ENCODE data around the gene CENPP. TPM values are rescaled to one million over a fixed set of nuclear protein-coding genes. Genes with fewer than 3 reads are reported as not detected.

CENPP gene
- total RNA-seq, 1 donor from 2014 or later: 1.3 TPM

GRCh38 chr9:92384375-92384774, 58.6 kb downstream of the CENPP start:
- FAIRE-seq: no peak
- DNase-seq (ENCODE audit: low read depth): peak; percentile 74
- TF ChIP-seq, protein P1, sequence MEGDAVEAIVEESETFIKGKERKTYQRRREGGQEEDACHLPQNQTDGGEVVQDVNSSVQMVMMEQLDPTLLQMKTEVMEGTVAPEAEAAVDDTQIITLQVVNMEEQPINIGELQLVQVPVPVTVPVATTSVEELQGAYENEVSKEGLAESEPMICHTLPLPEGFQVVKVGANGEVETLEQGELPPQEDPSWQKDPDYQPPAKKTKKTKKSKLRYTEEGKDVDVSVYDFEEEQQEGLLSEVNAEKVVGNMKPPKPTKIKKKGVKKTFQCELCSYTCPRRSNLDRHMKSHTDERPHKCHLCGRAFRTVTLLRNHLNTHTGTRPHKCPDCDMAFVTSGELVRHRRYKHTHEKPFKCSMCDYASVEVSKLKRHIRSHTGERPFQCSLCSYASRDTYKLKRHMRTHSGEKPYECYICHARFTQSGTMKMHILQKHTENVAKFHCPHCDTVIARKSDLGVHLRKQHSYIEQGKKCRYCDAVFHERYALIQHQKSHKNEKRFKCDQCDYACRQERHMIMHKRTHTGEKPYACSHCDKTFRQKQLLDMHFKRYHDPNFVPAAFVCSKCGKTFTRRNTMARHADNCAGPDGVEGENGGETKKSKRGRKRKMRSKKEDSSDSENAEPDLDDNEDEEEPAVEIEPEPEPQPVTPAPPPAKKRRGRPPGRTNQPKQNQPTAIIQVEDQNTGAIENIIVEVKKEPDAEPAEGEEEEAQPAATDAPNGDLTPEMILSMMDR (IDR thresholded peaks at IDR 0.05; ENCODE audit: insufficient read depth, low read length, severe bottlenecking): no peak
- H3K36me3 ChIP-seq (ENCODE audit: control insufficient read depth, insufficient read depth, low read length): no peaks in the 10 kb centered on the region
- H3K4me3 ChIP-seq (ENCODE audit: low read depth, low read length): no peak overlapping the region
- no peaks in the 10 kb centered on the region for H3K27me3 ChIP-seq (ENCODE audit: control insufficient read depth, insufficient read depth, low read length)

GRCh38 chr9:92385001-92385400, 59.2 kb downstream of the CENPP start:
- DNase-seq (ENCODE audit: low read depth): no peak
- TF ChIP-seq, protein P1 (IDR thresholded peaks at IDR 0.05; ENCODE audit: insufficient read depth, low read length, severe bottlenecking): no peak
- Histone ChIP-seq H3K27me3 (ENCODE audit: control insufficient read depth, insufficient read depth, low read length) (no peaks in the 10 kb centered on the region), H3K36me3 (ENCODE audit: control insufficient read depth, insufficient read depth, low read length) (no peaks in the 10 kb centered on the region), H3K4me3 (ENCODE audit: low read depth, low read length) (no peak overlapping the region)
- no peak for FAIRE-seq

DNA sequence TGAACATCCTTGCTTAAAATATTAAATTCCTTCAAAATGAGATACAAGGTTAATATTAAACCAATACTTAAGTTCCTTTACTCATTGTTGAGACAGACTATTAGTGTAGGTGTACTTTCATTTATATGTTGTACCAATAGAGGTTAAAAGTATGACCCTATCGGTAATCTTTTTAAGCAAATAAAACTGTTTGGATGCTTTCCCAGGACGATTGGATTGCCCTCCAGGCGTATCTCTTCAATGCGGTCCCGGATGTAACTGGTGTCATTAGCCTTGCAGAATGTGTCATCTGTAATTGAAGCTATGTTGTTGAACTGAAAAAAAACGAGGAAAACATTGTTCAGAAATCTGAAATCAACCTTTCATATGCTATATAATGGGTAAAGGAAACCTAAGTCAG, 59.7 kb downstream of the CENPP start:
- Histone ChIP-seq H3K27me3 (ENCODE audit: control insufficient read depth, insufficient read depth, low read length) (no peaks in the 10 kb centered on the region), H3K36me3 (ENCODE audit: control insufficient read depth, insufficient read depth, low read length) (no peaks in the 10 kb centered on the region), H3K4me3 (ENCODE audit: low read depth, low read length) (no peak overlapping the region)
- DNase-seq (ENCODE audit: low read depth): no peak
- FAIRE-seq: no peak
- TF ChIP-seq, protein P1 (IDR thresholded peaks at IDR 0.05; ENCODE audit: insufficient read depth, low read length, severe bottlenecking): no peak

DNA sequence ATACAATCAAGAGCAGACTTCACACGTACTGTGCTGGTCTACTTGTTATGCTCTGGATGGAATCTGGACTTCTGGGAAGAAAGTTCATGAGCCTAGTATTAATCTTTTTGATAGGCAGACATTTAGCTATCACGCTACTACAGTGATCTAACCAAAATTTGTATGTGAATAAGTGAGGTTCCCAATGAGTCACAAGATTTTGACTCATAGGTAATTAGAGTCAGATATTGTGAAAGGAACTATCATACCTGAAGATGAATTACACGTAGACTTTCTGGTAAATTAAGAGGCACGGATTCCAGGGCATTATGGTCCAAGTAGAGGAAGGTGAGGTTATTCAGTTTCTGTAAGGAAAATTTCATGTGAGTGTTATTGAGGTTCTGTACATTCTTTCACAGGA, 60.2 kb downstream of the CENPP start:
- TF ChIP-seq, protein P1 (IDR thresholded peaks at IDR 0.05; ENCODE audit: insufficient read depth, low read length, severe bottlenecking): no peak
- no peaks in the 10 kb centered on the region for H3K27me3 ChIP-seq (ENCODE audit: control insufficient read depth, insufficient read depth, low read length)
- FAIRE-seq: no peak
- no peaks in the 10 kb centered on the region for H3K36me3 ChIP-seq (ENCODE audit: control insufficient read depth, insufficient read depth, low read length)
- no peak overlapping the region for H3K4me3 ChIP-seq (ENCODE audit: low read depth, low read length)
- peak; percentile 94 for DNase-seq (ENCODE audit: low read depth)

GRCh38 chr9:92392690-92393089, 66.9 kb downstream of the CENPP start:
- Histone ChIP-seq H3K4me3 (ENCODE audit: low read depth, low read length) (no peak overlapping the region), H3K27me3 (ENCODE audit: control insufficient read depth, insufficient read depth, low read length) (no peaks in the 10 kb centered on the region), H3K36me3 (ENCODE audit: control insufficient read depth, insufficient read depth, low read length) (no peaks in the 10 kb centered on the region)
- TF ChIP-seq, protein P1 (IDR thresholded peaks at IDR 0.05; ENCODE audit: insufficient read depth, low read length, severe bottlenecking): no peak
- FAIRE-seq (no peak), DNase-seq (ENCODE audit: low read depth) (peak; percentile 42)

GRCh38 chr9:92393686-92394085, 67.9 kb downstream of the CENPP start:
- no peak for DNase-seq (ENCODE audit: low read depth)
- no peaks in the 10 kb centered on the region for H3K36me3 ChIP-seq (ENCODE audit: control insufficient read depth, insufficient read depth, low read length)
- H3K27me3 ChIP-seq (ENCODE audit: control insufficient read depth, insufficient read depth, low read length): no peaks in the 10 kb centered on the region
- TF ChIP-seq, protein P1 (IDR thresholded peaks at IDR 0.05; ENCODE audit: insufficient read depth, low read length, severe bottlenecking): no peak
- no peak overlapping the region for H3K4me3 ChIP-seq (ENCODE audit: low read depth, low read length)
- no peak for FAIRE-seq

All from bronchial epithelial cell (primary cell).